HG03039 (cell line): Measurements from ENCODE around the gene FBN2.

Experiments used
- ATAC-seq: cut with Tn5 transposase; IDR thresholded peaks from one replicate; pipeline ENCODE4 v1.9.1; 2021; ENCODE audit warnings: mild to moderate bottlenecking, moderate library complexity; ENCODE audit not compliant: unreplicated experiment

The FBN2 gene

GRCh38 chr5:128257076-128257475 is 281.0 kb downstream of the FBN2 start:
- ATAC-seq = no peak

DNA sequence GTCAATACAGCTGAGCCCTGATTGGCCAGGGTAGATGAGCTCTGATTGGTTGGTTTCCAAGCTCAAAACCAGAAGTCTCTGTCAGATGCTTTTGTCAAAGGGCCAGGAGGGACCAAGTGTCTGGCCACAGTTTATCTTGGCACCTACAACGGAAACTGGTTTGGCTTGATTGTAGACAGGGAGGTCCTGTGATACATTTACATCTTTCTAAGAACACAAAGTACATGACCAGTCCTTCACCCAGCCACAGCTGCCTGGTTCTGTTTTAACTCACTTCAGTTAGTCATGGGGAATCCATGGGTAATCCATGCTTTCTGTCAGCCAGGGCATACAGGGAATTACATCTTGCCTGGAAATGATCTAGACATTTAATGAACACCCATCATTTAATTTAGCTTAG is 283.3 kb downstream of the FBN2 start:
- no peak for ATAC-seq

DNA sequence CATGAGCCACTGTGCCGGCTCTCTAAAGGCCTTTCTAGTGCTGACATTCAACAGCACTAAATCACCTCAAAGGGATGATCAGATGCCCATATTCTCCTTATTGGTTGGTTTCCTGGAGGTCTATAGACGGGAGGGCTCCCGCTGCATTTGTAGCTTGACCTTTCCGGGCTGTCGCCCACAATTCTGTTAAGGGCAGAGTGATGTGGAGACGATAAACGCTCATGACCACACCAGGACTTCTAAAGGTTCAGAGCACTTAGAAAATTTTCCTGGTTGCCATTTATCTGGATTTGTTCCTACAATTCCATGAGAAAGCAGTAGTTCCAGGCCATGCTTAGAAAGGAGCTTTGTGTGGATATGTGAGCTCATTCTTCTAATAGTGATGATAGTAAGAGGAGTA is 284.2 kb downstream of the FBN2 start:
- ATAC-seq = no peak

- ATAC-seq = no peak
Measured at GRCh38 chr5:128253161-128253560, 284.9 kb downstream of the FBN2 start.

- ATAC-seq = no peak
Measured at GRCh38 chr5:128252756-128253155, 285.3 kb downstream of the FBN2 start.

- no peak for ATAC-seq
Measured at GRCh38 chr5:128252196-128252595, 285.8 kb downstream of the FBN2 start.

GRCh38 chr5:128245974-128246373 is 292.1 kb downstream of the FBN2 start:
- no peak for ATAC-seq

DNA sequence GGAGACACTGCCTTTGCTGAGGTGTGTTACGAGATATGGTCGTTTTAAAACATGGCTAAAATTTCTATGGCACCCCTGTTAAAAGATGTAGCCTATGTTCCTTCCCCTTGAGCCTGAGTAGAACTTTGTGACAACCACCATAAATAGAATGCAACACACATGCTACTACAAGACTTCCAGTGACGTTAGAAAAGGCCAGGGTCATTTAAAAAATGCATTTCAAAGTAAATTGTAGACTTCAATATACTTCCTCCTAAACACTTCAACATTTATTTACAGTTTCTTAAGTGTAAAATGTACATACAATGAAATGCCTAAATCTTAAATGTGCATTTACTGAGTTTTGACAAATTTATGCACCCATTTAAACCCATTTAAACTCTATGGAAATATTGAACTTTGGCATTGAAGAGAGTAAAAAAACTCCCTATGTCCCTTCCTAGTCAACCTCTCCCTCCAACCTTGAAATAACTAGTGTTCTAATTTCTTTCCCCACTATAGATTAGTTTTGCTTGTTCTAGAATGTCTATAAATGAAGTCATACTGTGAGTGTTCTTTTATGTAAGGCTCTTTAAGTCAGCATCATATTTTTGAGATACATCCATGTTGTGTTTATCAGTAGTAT is 294.0 kb downstream of the FBN2 start:
- no peak for ATAC-seq

DNA sequence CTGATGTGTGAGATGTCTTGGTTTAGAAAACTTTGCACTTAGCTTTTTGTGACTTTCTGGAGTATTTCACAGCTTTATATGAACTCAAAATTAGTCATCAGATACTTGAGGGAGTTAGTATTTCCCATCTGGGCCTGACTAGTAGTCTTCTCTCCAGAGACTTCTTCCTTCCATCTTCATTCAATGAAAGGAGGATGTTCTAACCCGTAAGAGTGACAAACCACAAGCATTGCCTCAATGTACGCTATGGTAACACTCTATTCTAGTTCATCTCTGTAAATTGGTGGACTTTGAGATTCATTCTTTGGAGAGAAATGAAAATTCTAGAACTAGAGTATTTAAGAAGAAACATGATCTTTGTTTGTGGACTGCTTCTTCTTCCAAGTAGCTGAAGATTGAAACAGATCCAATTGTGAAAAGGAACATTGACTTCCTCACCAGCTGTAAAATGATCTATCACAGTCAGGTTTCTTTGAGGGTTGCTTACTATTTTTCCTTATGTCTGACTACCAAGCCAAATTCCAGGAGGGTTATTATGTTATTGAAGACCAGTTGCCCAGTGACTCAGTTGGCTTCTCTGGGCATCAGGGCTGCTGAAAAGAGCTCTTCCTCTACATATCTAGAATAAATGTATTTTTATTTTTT is 296.9 kb downstream of the FBN2 start:
- ATAC-seq = no peak

GRCh38 chr5:128237546-128237945 is 300.5 kb downstream of the FBN2 start:
- ATAC-seq = no peak

- no peak for ATAC-seq
Measured at GRCh38 chr5:128237000-128237399, 301.0 kb downstream of the FBN2 start.

- no peak for ATAC-seq
Measured at GRCh38 chr5:128236334-128236733, 301.7 kb downstream of the FBN2 start.

- ATAC-seq = no peak
Measured at GRCh38 chr5:128234928-128235641, 303.0 kb downstream of the FBN2 start.

GRCh38 chr5:128228521-128228920 is 309.5 kb downstream of the FBN2 start:
- ATAC-seq = no peak

- ATAC-seq = no peak
Measured at GRCh38 chr5:128228008-128228407, 310.0 kb downstream of the FBN2 start.

DNA sequence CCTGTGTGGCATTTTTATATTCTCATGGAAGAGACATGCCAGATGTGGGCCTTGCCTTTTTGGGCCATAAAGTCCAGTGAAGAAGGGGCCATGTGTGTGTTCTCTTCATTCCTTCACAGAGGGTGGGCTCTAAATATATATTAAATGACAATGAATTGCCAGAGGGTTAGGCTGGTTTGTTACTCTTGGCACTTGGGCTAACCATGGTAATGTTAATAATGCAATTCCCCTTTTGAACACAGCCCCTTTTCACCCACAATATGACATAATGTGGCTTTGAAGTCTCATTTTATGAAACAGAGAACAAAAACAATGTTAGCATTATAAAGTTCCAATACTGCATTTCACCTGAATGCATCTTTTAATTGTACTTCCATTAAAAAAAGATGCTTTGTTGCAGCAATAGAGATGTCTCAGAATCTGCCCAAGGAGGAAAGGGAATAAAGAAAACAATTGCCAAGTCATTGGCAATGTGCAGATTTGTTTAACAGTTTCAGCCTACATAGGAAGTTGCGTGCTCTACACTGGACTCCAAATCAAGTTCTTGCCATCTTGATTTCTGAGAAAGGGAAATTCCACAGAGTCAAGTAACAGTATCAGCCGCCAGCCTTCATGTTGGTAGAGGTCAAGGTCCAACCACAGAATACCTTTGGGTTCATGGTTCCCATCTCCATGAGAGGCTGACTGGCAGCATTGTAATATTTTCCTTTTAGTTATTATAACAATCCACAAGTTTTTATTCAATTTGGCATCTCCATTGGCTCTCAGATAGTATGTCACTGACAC is 312.6 kb downstream of the FBN2 start:
- no peak for ATAC-seq

- ATAC-seq = no peak
Measured at GRCh38 chr5:128224336-128224735, 313.7 kb downstream of the FBN2 start.

GRCh38 chr5:128220841-128221240 is 317.2 kb downstream of the FBN2 start:
- ATAC-seq = no peak

GRCh38 chr5:128216860-128217531 is 321.0 kb downstream of the FBN2 start:
- ATAC-seq = no peak

- ATAC-seq = no peak
Measured at GRCh38 chr5:128216285-128216684, 321.8 kb downstream of the FBN2 start.

GRCh38 chr5:128213833-128214232 is 324.2 kb downstream of the FBN2 start:
- ATAC-seq = no peak
